Spleen (tissue), 7 donors: ENCODE data around the gene CMTR2.

Experiments
- POLR2A ChIP-seq, 3 donors: fragments of 450-650 bp; IDR thresholded peaks; one replicate each; pipeline ENCODE4 v1.5.1; 2017; ENCODE audit warnings: antibody characterized with exemption in 3 of 3, mild to moderate bottlenecking in 1 of 3
- POLR2AphosphoS5 ChIP-seq, 3 donors: sonication (generic); formaldehyde crosslinking; IDR thresholded peaks; one replicate each; pipeline ENCODE4 v1.5.1; 2017; ENCODE audit warnings: antibody characterized with exemption in 3 of 3
- TF ChIP-seq, protein P1 (sequence below), 11 experiments: fragments of 200-600 bp in 7 of 11; fragments of 450-650 bp in 4 of 11; sonication (generic) in 4 of 11; IDR thresholded peaks in 8 of 11; conservative IDR thresholded peaks in 3 of 11; 1 replicate in 7 of 11; 2 replicates in 4 of 11; pipeline versions ENCODE4 v1.4.0 to v1.8.0; 2016 to 2021; ENCODE audit warnings: antibody characterized with exemption in 11 of 11, inconsistent platforms in 4 of 11, mild to moderate bottlenecking in 1 of 11
- donor health status: DM: no; HTN: no; CAD: no; lungs with moderate emphysema.
- donor health status: DM: no; HTN: no; CAD: no.
- donor health status: DM: no; HTN: no; CAD: no.

DNA sequence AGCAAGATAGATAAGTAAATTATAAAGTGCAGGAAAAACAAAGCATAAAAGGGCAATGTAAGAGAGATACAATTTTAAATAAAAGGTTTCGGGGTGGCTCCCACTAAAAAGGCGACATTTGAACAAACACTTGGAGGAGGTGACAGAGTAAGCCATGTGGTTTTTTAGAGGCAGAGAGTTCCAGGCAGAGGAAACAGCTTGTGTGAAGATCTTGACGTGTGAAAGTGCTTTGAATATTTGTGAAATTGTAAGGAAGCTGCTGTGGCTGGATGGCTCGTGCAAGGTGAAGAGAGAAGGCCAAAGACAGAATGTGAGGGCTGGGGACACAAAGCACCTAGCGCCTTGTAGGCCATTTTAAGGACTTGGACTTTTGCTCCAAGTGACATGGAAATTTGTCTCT, 30.1 kb downstream of the CMTR2 start:
- TF ChIP-seq, protein P1, sequence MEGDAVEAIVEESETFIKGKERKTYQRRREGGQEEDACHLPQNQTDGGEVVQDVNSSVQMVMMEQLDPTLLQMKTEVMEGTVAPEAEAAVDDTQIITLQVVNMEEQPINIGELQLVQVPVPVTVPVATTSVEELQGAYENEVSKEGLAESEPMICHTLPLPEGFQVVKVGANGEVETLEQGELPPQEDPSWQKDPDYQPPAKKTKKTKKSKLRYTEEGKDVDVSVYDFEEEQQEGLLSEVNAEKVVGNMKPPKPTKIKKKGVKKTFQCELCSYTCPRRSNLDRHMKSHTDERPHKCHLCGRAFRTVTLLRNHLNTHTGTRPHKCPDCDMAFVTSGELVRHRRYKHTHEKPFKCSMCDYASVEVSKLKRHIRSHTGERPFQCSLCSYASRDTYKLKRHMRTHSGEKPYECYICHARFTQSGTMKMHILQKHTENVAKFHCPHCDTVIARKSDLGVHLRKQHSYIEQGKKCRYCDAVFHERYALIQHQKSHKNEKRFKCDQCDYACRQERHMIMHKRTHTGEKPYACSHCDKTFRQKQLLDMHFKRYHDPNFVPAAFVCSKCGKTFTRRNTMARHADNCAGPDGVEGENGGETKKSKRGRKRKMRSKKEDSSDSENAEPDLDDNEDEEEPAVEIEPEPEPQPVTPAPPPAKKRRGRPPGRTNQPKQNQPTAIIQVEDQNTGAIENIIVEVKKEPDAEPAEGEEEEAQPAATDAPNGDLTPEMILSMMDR (IDR thresholded peaks at IDR 0.05 in 8 of 11, conservative IDR thresholded peaks at IDR 0.05 in 3 of 11) = no peak
- no peak for TF ChIP-seq POLR2A (IDR thresholded peaks at IDR 0.05)
- no peak for TF ChIP-seq POLR2AphosphoS5 (IDR thresholded peaks at IDR 0.05)
